Measurements from ENCODE around the gene TMEM52.

Gene TMEM52

GRCh38 chr1:1957533-1957961 is 38.5 kb upstream of the TMEM52 start:
- no peak for DNase-seq (ENCODE audit: low read depth)
- in situ Hi-C loops (cut with HindIII; ENCODE audit: low sequenced_read_pairs) = no loop called here
- TF ChIP-seq CTCF (IDR thresholded peaks at IDR 0.05; ENCODE audit: low read depth, low read length, missing control alignments) = no peak
- no peak overlapping the region for H3K4me3 ChIP-seq (ENCODE audit: low read depth, low read length)

GRCh38 chr1:1956586-1957532 is 37.8 kb upstream of the TMEM52 start:
- no peak overlapping the region for H3K4me3 ChIP-seq (ENCODE audit: low read depth, low read length)
- in situ Hi-C loops (cut with HindIII; ENCODE audit: low sequenced_read_pairs) = no loop called here
- DNase-seq (ENCODE audit: low read depth) = no peak
- no peak for TF ChIP-seq CTCF (IDR thresholded peaks at IDR 0.05; ENCODE audit: low read depth, low read length, missing control alignments)

GRCh38 chr1:1956101-1956500 is 37.0 kb upstream of the TMEM52 start:
- no peak for TF ChIP-seq CTCF (IDR thresholded peaks at IDR 0.05; ENCODE audit: low read depth, low read length, missing control alignments)
- in situ Hi-C loops (cut with HindIII; ENCODE audit: low sequenced_read_pairs) = no loop called here
- DNase-seq (ENCODE audit: low read depth) = no peak
- no peak overlapping the region for H3K4me3 ChIP-seq (ENCODE audit: low read depth, low read length)

- TF ChIP-seq CTCF (IDR thresholded peaks at IDR 0.05; ENCODE audit: low read depth, low read length, missing control alignments) = no peak
- DNase-seq (ENCODE audit: low read depth) = no peak
- in situ Hi-C loops (cut with HindIII; ENCODE audit: low sequenced_read_pairs) = no loop called here
- H3K4me3 ChIP-seq (ENCODE audit: low read depth, low read length) = no peak overlapping the region
Measured at GRCh38 chr1:1955621-1956094, 36.6 kb upstream of the TMEM52 start.

GRCh38 chr1:1954831-1955441 is 35.9 kb upstream of the TMEM52 start:
- peak; percentile 15 for TF ChIP-seq CTCF (IDR thresholded peaks at IDR 0.05; ENCODE audit: low read depth, low read length, missing control alignments)
- in situ Hi-C loops (cut with HindIII; ENCODE audit: low sequenced_read_pairs) = no loop called here
- H3K4me3 ChIP-seq (ENCODE audit: low read depth, low read length) = no peak overlapping the region
- no peak for DNase-seq (ENCODE audit: low read depth)

GRCh38 chr1:1954015-1954414 is 34.9 kb upstream of the TMEM52 start:
- in situ Hi-C loops (cut with HindIII; ENCODE audit: low sequenced_read_pairs) = no loop called here
- DNase-seq (ENCODE audit: low read depth) = no peak
- TF ChIP-seq CTCF (IDR thresholded peaks at IDR 0.05; ENCODE audit: low read depth, low read length, missing control alignments) = no peak
- no peak overlapping the region for H3K4me3 ChIP-seq (ENCODE audit: low read depth, low read length)

Data from astrocyte of the cerebellum (primary cell).